H1 (cell line): ENCODE data around the gene MMP24OS. TPM values are rescaled to one million over a fixed set of nuclear protein-coding genes. Genes with fewer than 3 reads are reported as not detected.

ENCODE experiments used
- CTCF ChIA-PET: fragments of 300-600 bp; sonication (Branson Sonifier 250); formaldehyde crosslinking; loops from one replicate; lab custom pipeline; 2021; ENCODE audit not compliant: partially characterized antibody; lab: Charles Lee
- POLR2A ChIA-PET: fragments of 300-600 bp; sonication (Branson Sonifier 250); formaldehyde crosslinking; loops from one replicate; lab custom pipeline; 2021; ENCODE audit warnings: inconsistent platforms; ENCODE audit not compliant: partially characterized antibody; lab: Charles Lee
- DNase-seq, 2 experiments: peaks; one replicate each; pipeline versions ENCODE4 v3.0.0 to v3.0.0-alpha.2; 2010 to 2022; ENCODE audit warnings: low spot score in 2 of 2, low read depth in 1 of 2, mixed read lengths in 1 of 2
- FAIRE-seq: peaks from 2 replicates; lab custom pipeline; 2011; peaks lifted over from hg19 to GRCh38; lab: Jason Lieb, UNC
- H2AFZ ChIP-seq: 2 replicates; pipeline ENCODE4 v1.8.1; 2012; ENCODE audit warnings: low read length, inconsistent platforms
- H2AK5ac ChIP-seq: 2 replicates; pipeline ENCODE4 v1.6.1; 2013; ENCODE audit warnings: low read depth, low read length
- H2BK120ac ChIP-seq: replicated peaks from 2 replicates; pipeline ENCODE3; 2013; ENCODE audit warnings: low read depth, low read length, inconsistent platforms
- H2BK12ac ChIP-seq: 2 replicates; pipeline ENCODE4 v1.6.1; 2013; ENCODE audit warnings: low read depth, low read length
- H2BK15ac ChIP-seq: 2 replicates; pipeline ENCODE4 v1.6.1; 2013; ENCODE audit warnings: low read length
- H2BK20ac ChIP-seq: 2 replicates; pipeline ENCODE4 v1.6.1; 2013; ENCODE audit warnings: low read length
- H2BK5ac ChIP-seq: 2 replicates; pipeline ENCODE4 v1.6.1; 2013; ENCODE audit warnings: low read depth, low read length
- H3K14ac ChIP-seq: 2 replicates; pipeline ENCODE4 v1.6.1; 2013; ENCODE audit warnings: inconsistent platforms; ENCODE audit not compliant: insufficient read length
- H3K18ac ChIP-seq: 2 replicates; pipeline ENCODE4 v1.6.1; 2013; ENCODE audit warnings: low read length; ENCODE audit errors: extremely low read depth
- H3K23ac ChIP-seq: 2 replicates; pipeline ENCODE4 v1.6.1; 2013; ENCODE audit warnings: inconsistent platforms; ENCODE audit not compliant: insufficient read length
- H3K23me2 ChIP-seq: 2 replicates; pipeline ENCODE4 v1.6.1; 2013; ENCODE audit warnings: low read depth, low read length
- H3K27ac ChIP-seq: 2 replicates; pipeline ENCODE4 v1.6.1; 2011; ENCODE audit warnings: low read depth, low read length, inconsistent platforms
- H3K27me3 ChIP-seq, 4 experiments: replicated peaks in 1 of 4; 1 replicate in 1 of 4; 2 replicates in 3 of 4; pipeline versions ENCODE4 v1.6.1 to v1.8.1; 2011 to 2013; ENCODE audit warnings: low read length in 3 of 4, mild to moderate bottlenecking in 3 of 4, inconsistent platforms in 2 of 4, mixed read lengths in 2 of 4, moderate library complexity in 1 of 4; ENCODE audit not compliant: control insufficient read depth in 3 of 4, insufficient read depth in 3 of 4; ENCODE audit errors: extremely low read depth in 1 of 4
- H3K36me3 ChIP-seq, 4 experiments: 2 replicates each; pipeline versions ENCODE4 v1.6.1 to v1.8.1; 2011 to 2013; ENCODE audit warnings: mild to moderate bottlenecking in 4 of 4, low read length in 3 of 4, moderate library complexity in 2 of 4, control low read depth in 1 of 4, inconsistent platforms in 1 of 4; ENCODE audit not compliant: insufficient read depth in 4 of 4, control insufficient read depth in 2 of 4
- H3K4ac ChIP-seq: replicated peaks from 2 replicates; pipeline ENCODE3; 2013; ENCODE audit warnings: low read length, low read depth, mixed read lengths, inconsistent platforms; ENCODE audit not compliant: insufficient read length
- H3K4me1 ChIP-seq, 4 experiments: replicated peaks in 1 of 4; 1 replicate in 1 of 4; 2 replicates in 3 of 4; pipeline versions ENCODE4 v1.6.1 to v1.8.1; 2011 to 2013; ENCODE audit warnings: low read length in 3 of 4, inconsistent platforms in 2 of 4, mixed read lengths in 1 of 4; ENCODE audit not compliant: insufficient read depth in 4 of 4, control insufficient read depth in 3 of 4
- H3K4me2 ChIP-seq, 2 experiments: 2 replicates each; pipeline versions ENCODE4 v1.6.1 to v1.8.1; 2011 to 2013; ENCODE audit warnings: low read depth in 2 of 2, low read length in 2 of 2, control low read depth in 1 of 2, inconsistent platforms in 1 of 2, mild to moderate bottlenecking in 1 of 2; ENCODE audit not compliant: insufficient read depth in 1 of 2
- H3K4me3 ChIP-seq, 4 experiments: fragments of 200-600, 300-600 bp in 1 of 4; sonication (generic), shearing (Covaris generic), sonication (Bioruptor Twin) in 1 of 4; 2 replicates each; pipeline versions ENCODE4 v1.5.1 to v1.8.1; 2011 to 2016; ENCODE audit warnings: low read length in 4 of 4, low read depth in 3 of 4, control low read depth in 2 of 4, inconsistent platforms in 2 of 4, mild to moderate bottlenecking in 2 of 4, mixed read lengths in 1 of 4, moderate library complexity in 1 of 4; ENCODE audit not compliant: insufficient read depth in 2 of 4; ENCODE audit errors: extremely low read depth in 1 of 4
- H3K56ac ChIP-seq: replicated peaks from 2 replicates; pipeline ENCODE3; 2013; ENCODE audit warnings: low read depth, mild to moderate bottlenecking, mixed read lengths, low read length, inconsistent platforms; ENCODE audit not compliant: insufficient read length
- H3K79me1 ChIP-seq: 2 replicates; pipeline ENCODE4 v1.6.1; 2013; ENCODE audit warnings: low read depth, low read length, control low read depth
- H3K79me2 ChIP-seq, 2 experiments: 2 replicates each; pipeline versions ENCODE4 v1.6.1 to v1.8.1; 2012 to 2013; ENCODE audit warnings: low read length in 2 of 2, mild to moderate bottlenecking in 2 of 2, inconsistent platforms in 1 of 2; ENCODE audit not compliant: insufficient read depth in 2 of 2, control insufficient read depth in 1 of 2
- H3K9ac ChIP-seq, 4 experiments: replicated peaks in 1 of 4; 1 replicate in 1 of 4; 2 replicates in 3 of 4; pipeline versions ENCODE4 v1.6.1 to v1.8.1; 2011 to 2013; ENCODE audit warnings: low read depth in 3 of 4, low read length in 3 of 4, control low read depth in 2 of 4, mild to moderate bottlenecking in 2 of 4, moderate library complexity in 2 of 4, inconsistent platforms in 1 of 4; ENCODE audit errors: extremely low read depth in 1 of 4
- H3K9me3 ChIP-seq, 2 experiments: 2 replicates each; pipeline versions ENCODE4 v1.6.1 to v1.8.1; 2012 to 2013; ENCODE audit warnings: mild to moderate bottlenecking in 2 of 2, moderate library complexity in 2 of 2, control low read depth in 1 of 2, inconsistent platforms in 1 of 2, low read depth in 1 of 2, low read length in 1 of 2, mixed read lengths in 1 of 2; ENCODE audit not compliant: insufficient read depth in 2 of 2
- H4K20me1 ChIP-seq, 2 experiments: replicated peaks in 1 of 2; 2 replicates each; pipeline versions ENCODE3 to v1.8.1; 2011 to 2013; ENCODE audit warnings: inconsistent platforms in 2 of 2, low read length in 2 of 2, mild to moderate bottlenecking in 1 of 2; ENCODE audit not compliant: insufficient read depth in 2 of 2, control insufficient read depth in 1 of 2
- H4K5ac ChIP-seq: 2 replicates; pipeline ENCODE4 v1.6.1; 2013; ENCODE audit warnings: low read length, low read depth, mixed read lengths, inconsistent platforms; ENCODE audit not compliant: insufficient read length
- H4K8ac ChIP-seq: 2 replicates; pipeline ENCODE4 v1.8.0; 2013; ENCODE audit warnings: mild to moderate bottlenecking, moderate library complexity, low read length, inconsistent platforms; ENCODE audit not compliant: insufficient read depth; ENCODE audit errors: extremely low read depth
- H4K91ac ChIP-seq: replicated peaks from 2 replicates; pipeline ENCODE3; 2013; ENCODE audit warnings: low read length, mixed read lengths, inconsistent platforms; ENCODE audit not compliant: insufficient read length
- KDM5A ChIP-seq: fragments of 200-600 bp; IDR thresholded peaks from 2 replicates; pipeline ENCODE4 v1.7.1; 2012; ENCODE audit warnings: mild to moderate bottlenecking, low read length, inconsistent platforms, mixed read lengths
- SAP30 ChIP-seq: fragments of 300-600 bp; sonication (generic); IDR thresholded peaks from 2 replicates; pipeline ENCODE4 v1.7.1; 2012; ENCODE audit warnings: low read length, moderate library complexity, mild to moderate bottlenecking, inconsistent platforms; ENCODE audit not compliant: insufficient read depth, insufficient replicate concordance
- WGBS, 2 experiments: shearing (Covaris generic) in 1 of 2; methylation state at CpG; one replicate each; pipeline versions ENCODE4 v1.1.6 to v1.1.7; 2013 to 2015; ENCODE audit warnings: low lambda C conversion rate in 2 of 2, mixed read lengths in 2 of 2, inconsistent platforms in 1 of 2, low coverage in 1 of 2, missing lambda C conversion rate in 1 of 2; ENCODE audit not compliant: insufficient replicate concordance in 2 of 2, insufficient coverage in 1 of 2, insufficient read length in 1 of 2; ENCODE audit errors: extremely low coverage in 1 of 2, missing lambda C conversion rate in 1 of 2; 5-methylcytosine and 5-hydroxymethylcytosine counted together
- polyA plus RNA-seq, 7 experiments: library from polyadenylated mRNA; depleted of rRNA in 3 of 7; stranded (reverse) in 5 of 7; unstranded in 2 of 7; fragments of >200 nt in 5 of 7; fragments of 200-250 nt in 2 of 7; gene quantifications; 1 replicate in 5 of 7; 2 replicates in 1 of 7; 4 replicates in 1 of 7; pipeline versions ENCODE4 v1.2.1 to v1.2.3, GENCODE V29; 2011 to 2013; ENCODE audit warnings: missing spikeins in 2 of 7, mixed read lengths in 2 of 7
- total RNA-seq: library from RNA; stranded (reverse); fragmentation: NEBNext Ultra II Directional; extraction: Animal tissue kit (Norgen Biotek cat#: 25700); gene quantifications from 2 replicates; pipeline ENCODE4 v1.2.1, GENCODE V29; 2021

The MMP24OS gene
- total and polyA plus RNA-seq, 2 of the 8 experiments (the other 6 are each of a cell fraction or from before 2014, with no cell fraction given): 19.0 to 21.3 TPM

DNA sequence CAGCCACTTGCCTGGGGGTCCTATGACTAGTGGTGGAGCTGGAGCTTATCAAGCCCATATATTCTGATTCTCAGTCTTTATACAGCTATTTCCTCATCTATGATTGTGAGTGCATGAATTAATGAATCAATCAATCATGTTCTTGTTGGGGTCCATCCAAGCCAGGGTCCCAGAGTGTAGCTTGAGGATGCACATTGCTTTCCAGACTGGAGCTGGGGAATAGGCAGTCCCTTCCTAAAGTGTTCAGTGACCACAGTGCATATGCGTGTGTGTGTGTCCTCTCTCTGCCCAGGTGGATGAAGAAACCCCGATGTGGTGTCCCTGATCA is 26.3 kb downstream of the MMP24OS start:
- WGBS, 2 experiments: 91% methylated on average over 2 of the region's 2 CpGs; no CpG with 5 or more reads in 1 of the 2 experiments
- no peak overlapping the region for H4K91ac ChIP-seq
- no peak overlapping the region for H4K8ac ChIP-seq
- H3K9me3 ChIP-seq: no peaks in the 10 kb centered on the region
- H3K14ac ChIP-seq: no peak overlapping the region
- no peak for FAIRE-seq
- H3K23me2 ChIP-seq: no peaks in the 10 kb centered on the region
- H2BK12ac ChIP-seq: 0 out of 2 replicates have a peak overlapping the region, but pooled peaks have one; percentile 60
- POLR2A ChIA-PET: interaction anchor here (1.0 to 7.5 kb wide), 4 partner anchors 9 to 26 kb away, joined by 3 to 52 read pairs (median 10); partner anchors contain the start of gene MMP24OS
- H4K20me1 ChIP-seq: no peaks in the 10 kb centered on the region
- H2AK5ac ChIP-seq: no peak overlapping the region
- H3K27ac ChIP-seq: no peak overlapping the region
- DNase-seq: no peak
- H3K23ac ChIP-seq: no peak overlapping the region
- peaks cover 0 to 27% (median 0%) of the 10 kb centered on the region in 4 experiments; a peak in 3 of 8 replicates for H3K36me3 ChIP-seq
- CTCF ChIA-PET: interaction anchor here (0.6 to 1.5 kb wide), 5 partner anchors 12 to 43 kb away, joined by 3 read pairs; no protein-coding TSS in a partner anchor
- H2BK5ac ChIP-seq: no peak overlapping the region
- no peaks in the 10 kb centered on the region for H3K27me3 ChIP-seq
- no peak for TF ChIP-seq KDM5A
- TF ChIP-seq SAP30: no peak
- no peak overlapping the region for H3K4me3 ChIP-seq
- no peaks in the 10 kb centered on the region for H3K79me1 ChIP-seq
- no peak overlapping the region for H3K56ac ChIP-seq
- no peak overlapping the region for H3K18ac ChIP-seq
- H2BK120ac ChIP-seq: no peak overlapping the region
- H3K4ac ChIP-seq: no peak overlapping the region
- no peak overlapping the region for H2AFZ ChIP-seq
- H3K4me1 ChIP-seq: 0 out of 7 replicates have a peak, but pooled peaks cover 0 to 2% (median 0%) of the 10 kb centered on the region in 4 experiments
- no peak overlapping the region for H3K4me2 ChIP-seq
- H2BK15ac ChIP-seq: peak overlapping the region; percentile 75; the same call in 1 of the 2 replicates
- H3K79me2 ChIP-seq: no peaks in the 10 kb centered on the region
- H4K5ac ChIP-seq: no peak overlapping the region
- H3K9ac ChIP-seq: no peak overlapping the region
- H2BK20ac ChIP-seq: peak overlapping the region; percentile 66; the same call in 1 of the 2 replicates
